NCI-H2107 treated with DMSO at 0.1 percent for 48 hours (cell line): ENCODE results near the gene CBR4.

Experiments used
- DNase-seq: peaks from one replicate; lab custom pipeline; 2025; ENCODE audit not compliant: unreplicated experiment; lab: John Stamatoyannopoulos, UW

Gene CBR4

DNA sequence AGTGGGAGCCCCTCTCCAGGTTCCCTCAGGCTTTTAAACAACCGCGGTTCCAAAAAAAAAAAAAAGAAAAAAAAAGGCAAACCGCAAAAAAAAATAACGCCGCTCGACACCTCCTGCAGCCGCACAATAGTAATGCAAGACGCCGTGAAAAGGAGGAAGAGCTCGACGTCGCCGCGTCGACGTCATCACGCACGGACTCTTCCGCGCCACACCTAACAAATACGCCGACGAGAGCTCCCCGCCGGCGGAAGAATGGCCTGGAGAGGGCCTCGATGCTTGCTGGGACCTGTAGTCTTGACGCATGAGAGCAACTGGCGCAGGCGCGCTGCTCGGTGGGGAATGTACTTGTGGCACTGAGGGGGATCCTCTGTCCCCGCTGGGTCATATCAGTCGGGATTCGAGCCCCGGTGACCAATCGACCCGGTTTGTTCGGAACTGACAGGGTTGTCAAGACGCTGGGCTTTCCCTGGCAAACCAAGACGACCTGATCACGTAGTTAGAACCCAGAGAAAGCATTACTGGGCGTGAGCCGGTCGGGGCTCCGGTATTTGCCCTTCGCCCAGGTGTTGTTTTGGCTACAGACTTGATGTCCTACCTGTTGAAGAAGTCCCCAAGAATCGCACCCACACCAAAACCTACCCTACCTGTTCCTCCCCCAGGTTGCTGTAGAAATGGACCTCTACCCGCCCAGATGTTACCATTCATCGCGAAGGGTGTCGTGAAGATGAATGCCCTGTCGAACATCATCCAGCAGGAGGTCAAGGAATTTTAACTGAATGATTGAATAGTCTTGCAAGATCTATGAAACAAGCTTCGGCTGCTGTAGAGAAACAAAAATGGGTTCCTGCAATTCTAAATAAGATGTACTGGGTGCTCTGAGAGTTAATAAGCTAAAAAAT, at the start of gene CBR4:
CBR4 (minus strand) TSS at position 131 of the 899 bp plus-strand sequence. CDS start 166 bp downstream, outside the sequence.
- DNase-seq, result peak; percentile 83

DNA sequence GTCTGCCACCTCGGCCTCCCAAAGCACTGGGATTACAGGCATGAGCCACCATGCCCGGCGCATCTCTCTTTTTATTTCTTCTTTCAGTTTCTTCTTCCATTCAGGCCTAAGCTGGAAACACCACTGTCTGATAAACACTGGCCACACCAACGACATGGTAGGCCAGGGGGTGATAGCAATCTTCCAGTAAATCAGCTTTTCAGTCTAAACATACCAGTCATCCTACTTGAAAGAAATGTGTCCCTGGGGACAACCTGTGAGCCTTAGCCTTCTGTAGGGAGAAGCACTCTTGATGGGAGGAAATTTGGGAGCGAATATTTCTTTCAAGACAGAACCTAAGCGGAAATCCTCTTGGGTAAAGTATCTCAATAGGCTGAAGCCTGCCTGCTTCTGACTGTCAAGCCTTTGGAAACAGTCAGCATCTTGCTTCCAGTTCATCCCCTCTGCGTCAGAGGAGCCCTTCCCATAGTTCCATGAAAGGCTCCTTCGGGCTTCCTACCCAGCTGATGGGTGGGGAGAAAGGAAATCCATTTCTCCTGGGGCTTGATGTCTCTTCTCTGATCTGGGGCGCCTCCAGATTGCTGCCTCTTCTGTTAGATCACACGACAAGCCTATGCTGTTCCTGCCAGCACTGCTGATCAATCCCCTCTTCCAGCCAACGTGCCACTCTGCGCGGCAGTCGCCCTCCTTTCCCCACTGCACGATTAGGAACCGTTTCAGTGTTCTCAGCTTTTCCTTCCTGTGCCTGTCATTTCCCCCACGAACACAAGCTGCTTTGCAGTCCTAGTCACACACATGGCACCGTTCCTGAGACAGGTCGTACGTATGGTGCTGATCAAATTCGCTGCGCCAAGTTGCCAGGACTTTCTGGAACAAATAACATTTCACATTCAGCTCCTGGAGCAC, 49.5 kb upstream of the CBR4 start:
- DNase-seq, result no peak

DNA sequence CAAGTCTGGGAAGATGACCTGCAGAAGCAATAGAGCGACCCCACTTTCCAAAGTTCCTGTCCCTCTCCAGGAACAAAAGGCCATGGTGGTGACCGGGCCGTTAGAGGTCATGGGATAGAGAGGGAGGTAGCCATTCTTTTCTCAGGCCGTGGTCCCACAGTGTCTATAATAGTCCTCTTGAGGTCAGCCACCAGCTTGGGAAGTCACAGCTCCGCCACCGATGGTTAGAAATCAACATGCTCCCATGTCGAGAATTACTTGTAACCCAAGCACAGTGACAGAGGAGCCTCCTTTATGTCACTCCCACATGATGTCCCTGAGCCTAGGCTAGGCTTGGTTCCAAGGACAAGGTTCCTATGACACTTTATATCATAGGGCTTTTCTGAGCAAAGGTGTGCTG, 48.3 kb upstream of the CBR4 start:
- no peak for DNase-seq

GRCh38 chr4:169054879-169055278, 44.8 kb upstream of the CBR4 start:
- no peak for DNase-seq

DNA sequence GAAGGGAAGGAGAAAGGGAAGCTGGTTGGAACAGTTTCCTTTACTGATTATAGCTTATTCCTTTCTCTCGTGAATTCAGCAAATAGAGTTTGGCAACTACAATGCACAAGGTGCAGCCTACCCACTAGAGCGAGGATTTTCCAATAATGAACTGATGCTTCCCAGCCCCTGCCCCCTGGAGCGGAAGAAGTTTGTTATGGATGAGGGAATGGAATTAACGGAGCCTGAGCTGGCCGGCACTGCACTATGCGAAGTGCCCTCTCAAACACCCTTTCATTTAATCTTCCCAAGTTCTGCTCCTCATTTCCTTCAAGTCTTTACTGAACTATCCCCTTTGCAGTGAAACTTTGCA, 42.5 kb upstream of the CBR4 start:
- DNase-seq, result no peak

GRCh38 chr4:169051761-169052593, 41.9 kb upstream of the CBR4 start:
- no peak for DNase-seq

DNA sequence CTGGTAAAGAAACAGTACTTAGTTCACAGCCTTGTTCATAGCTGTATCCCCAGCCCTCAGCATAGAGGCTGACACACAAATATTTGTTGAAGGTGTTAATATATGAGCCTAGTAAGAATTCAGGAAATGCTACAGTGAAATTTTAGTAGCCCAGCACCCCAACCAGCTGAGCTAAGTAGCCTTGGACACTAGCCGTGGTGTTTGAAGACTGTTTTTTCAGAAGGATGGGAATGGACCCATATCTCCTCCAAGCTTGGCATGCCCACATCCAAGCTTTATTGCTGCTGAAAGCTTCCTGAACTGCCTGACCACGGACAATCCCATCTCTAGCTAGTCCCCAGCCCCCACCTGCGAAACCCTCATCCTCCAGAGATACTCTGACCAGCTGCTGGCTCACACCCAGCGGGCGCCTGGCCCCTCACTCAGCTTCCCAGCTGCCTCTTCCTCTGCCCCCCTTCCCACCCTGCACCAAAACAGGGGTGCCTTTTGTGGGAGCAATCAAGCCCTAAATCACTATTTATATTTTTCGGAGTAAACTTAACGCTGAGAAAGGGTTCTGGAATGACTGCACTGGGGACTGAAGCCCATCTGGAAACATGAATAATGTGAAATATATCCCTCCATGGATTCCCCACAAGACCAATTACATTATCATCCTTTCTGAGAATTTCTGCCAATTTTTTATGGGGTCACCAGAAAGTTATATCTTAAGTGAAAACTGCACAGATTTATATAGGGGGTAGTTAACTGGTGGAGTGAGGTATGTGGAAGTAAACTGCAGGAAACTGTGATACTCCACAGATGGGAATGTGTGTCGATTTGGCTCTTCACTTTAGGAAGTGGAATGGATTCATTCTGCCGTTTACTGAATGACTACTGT, 41.1 kb upstream of the CBR4 start:
- no peak for DNase-seq

DNA sequence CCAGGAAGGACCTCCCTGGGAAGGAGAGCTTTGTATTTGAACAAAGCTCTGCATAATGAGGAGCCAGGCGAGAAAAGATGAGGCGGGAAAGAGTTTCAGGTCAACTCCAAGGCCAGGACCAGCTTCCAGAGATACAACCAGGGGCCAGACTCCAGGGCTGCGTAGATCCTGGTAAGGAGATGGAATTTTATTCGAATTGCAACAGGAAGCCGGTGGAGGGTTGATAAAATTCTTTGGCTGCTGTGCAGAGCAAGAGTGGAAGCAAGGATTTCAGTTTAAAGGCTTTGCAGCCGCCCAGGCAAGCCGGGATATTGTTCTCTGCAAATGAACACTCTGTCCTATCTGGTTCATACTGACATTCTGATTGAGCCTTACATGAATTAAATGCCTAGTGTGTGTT, 40.2 kb upstream of the CBR4 start:
- no peak for DNase-seq

- no peak for DNase-seq
These were observed 38.9 kb upstream of the CBR4 start for GRCh38 chr4:169048868-169049414.

GRCh38 chr4:169047956-169048355, 37.9 kb upstream of the CBR4 start:
- DNase-seq, result no peak

DNA sequence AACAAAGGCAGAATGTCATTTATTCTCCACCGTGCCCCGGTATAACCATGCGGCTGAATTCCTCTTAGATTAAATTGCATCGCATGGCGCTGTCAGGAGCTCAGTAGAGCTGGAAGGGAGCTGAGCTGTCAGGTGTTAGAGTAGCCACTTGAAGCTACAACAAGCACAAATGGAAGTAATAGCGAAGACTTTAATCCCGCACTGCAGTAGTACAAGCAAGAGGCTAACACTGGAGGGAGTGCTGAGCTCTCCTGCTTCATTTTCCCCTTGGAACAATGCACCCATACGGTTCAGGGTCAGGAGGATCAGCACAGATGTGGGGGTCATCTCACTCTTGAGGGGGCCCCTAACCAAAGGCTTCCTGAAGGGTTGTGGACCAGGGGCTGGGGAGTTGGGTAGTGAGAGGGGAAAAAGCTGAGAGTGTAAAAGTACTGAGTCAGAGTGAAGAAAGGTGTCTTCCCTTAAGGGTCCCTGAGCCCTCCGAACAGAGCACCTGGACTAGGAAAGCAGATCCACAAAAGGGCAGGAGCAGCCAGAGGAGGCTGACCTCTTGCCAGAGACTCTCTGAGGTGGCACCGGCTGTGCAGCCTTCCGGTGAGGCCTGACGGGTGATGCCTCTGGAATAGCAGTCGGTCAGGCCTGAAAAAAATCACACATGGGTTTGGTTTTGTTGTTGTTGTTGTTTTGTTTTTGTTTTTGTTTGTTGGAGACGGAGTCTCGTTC, 36.0 kb upstream of the CBR4 start:
- DNase-seq, result no peak

DNA sequence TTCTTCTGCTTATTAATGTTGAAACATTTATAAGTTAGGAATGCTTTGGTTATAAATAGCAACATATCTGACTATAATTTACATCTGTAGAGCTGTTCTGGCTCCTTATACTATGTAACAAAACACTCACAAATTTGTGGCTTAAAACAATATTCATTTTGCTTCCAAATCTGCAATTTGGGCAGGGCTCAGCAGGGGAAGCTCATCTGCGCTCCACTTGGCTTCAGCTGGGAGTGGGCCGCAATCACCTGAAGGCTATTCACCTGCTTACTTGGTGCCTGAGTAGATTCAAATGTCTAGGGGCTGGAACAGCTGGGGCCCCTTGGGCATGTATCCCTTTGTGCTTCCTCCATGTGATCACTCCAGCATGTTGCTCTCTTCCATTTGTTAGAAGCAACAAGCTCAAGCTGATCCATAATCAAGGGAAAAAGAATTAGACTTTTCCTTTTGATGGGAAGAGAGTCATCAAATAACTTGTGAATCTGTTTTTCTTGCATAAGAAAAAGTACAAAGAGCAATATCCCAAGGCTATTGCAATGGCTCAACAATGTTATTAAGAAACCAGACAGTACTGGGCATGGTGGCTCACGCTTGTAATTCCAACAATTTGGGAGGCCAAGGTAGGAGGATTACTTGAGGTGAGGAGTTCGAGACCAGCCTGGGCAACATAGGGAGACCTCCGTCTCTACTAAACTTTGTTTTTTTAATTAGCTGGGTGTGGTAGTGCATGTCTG, 34.8 kb upstream of the CBR4 start:
- DNase-seq, result no peak

- DNase-seq, result no peak
These were observed 32.6 kb upstream of the CBR4 start for GRCh38 chr4:169042608-169043007.

GRCh38 chr4:169040559-169041261, 30.7 kb upstream of the CBR4 start:
- DNase-seq, result no peak

- no peak for DNase-seq
These were observed 29.3 kb upstream of the CBR4 start for GRCh38 chr4:169039251-169039954.

- DNase-seq, result no peak
These were observed 27.5 kb upstream of the CBR4 start for GRCh38 chr4:169037506-169037905.
